ENCODE data around the gene SURF1.

GRCh38 chr9:133305731-133306130, 50.6 kb downstream of the SURF1 start:
- TF ChIP-seq, protein P1, sequence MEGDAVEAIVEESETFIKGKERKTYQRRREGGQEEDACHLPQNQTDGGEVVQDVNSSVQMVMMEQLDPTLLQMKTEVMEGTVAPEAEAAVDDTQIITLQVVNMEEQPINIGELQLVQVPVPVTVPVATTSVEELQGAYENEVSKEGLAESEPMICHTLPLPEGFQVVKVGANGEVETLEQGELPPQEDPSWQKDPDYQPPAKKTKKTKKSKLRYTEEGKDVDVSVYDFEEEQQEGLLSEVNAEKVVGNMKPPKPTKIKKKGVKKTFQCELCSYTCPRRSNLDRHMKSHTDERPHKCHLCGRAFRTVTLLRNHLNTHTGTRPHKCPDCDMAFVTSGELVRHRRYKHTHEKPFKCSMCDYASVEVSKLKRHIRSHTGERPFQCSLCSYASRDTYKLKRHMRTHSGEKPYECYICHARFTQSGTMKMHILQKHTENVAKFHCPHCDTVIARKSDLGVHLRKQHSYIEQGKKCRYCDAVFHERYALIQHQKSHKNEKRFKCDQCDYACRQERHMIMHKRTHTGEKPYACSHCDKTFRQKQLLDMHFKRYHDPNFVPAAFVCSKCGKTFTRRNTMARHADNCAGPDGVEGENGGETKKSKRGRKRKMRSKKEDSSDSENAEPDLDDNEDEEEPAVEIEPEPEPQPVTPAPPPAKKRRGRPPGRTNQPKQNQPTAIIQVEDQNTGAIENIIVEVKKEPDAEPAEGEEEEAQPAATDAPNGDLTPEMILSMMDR (IDR thresholded peaks at IDR 0.05; ENCODE audit: insufficient read depth, low read length), result no peak
- TF ChIP-seq REST (IDR thresholded peaks at IDR 0.05; ENCODE audit: insufficient replicate concordance, low read depth) (no peak), POLR2AphosphoS5 (IDR thresholded peaks at IDR 0.05; ENCODE audit: low read depth) (no peak), GABPA (IDR thresholded peaks at IDR 0.05; ENCODE audit: low read depth) (no peak)

All from HL-60 (cell line).